HCT116 (cell line): ENCODE results near the gene SPIN2A. TPM values are rescaled to one million over a fixed set of nuclear protein-coding genes. Genes with fewer than 3 reads are reported as not detected.

Experiments
- ATAC-seq: fragments of 200-7000 bp; cut with Tn5 transposase; 2 replicates; pipeline ENCODE4 v1.9.1; 2020; ENCODE audit warnings: mild to moderate bottlenecking, moderate library complexity
- BruUV-seq: library from RNA; stranded (reverse); fragments of 400-500 nt; replicated peaks from 2 replicates; lab custom pipeline; 2021; lab: Mats Ljungman, UMichigan
- CTCF ChIA-PET: fragments of 300-600 bp; sonication (Branson Sonifier 250); formaldehyde crosslinking; loops from one replicate; lab custom pipeline; 2021; ENCODE audit warnings: antibody characterized with exemption; lab: Charles Lee
- POLR2A ChIA-PET: fragments of 300-600, 350-600 bp; sonication (Branson Sonifier 250); formaldehyde crosslinking; loops from one replicate; lab custom pipeline; 2021; ENCODE audit warnings: antibody characterized with exemption; lab: Charles Lee
- RAD21 ChIA-PET, 2 experiments: fragments of 300-600 bp; sonication (Branson Sonifier 250); formaldehyde crosslinking; loops; one replicate each; lab custom pipeline; 2023; ENCODE audit warnings: low total read pairs in 2 of 2; ENCODE audit not compliant: uncharacterized antibody in 2 of 2, unreplicated experiment in 2 of 2, low non-redundant PET in 1 of 2; lab: Charles Lee
- DNase-seq: peaks from one replicate; pipeline ENCODE4 v3.0.0-alpha.2; 2010; ENCODE audit warnings: low read depth, low spot score
- H2AFZ ChIP-seq: fragments of 200-600 bp; shearing (Covaris generic), sonication (generic); 2 replicates; pipeline ENCODE4 v1.6.1; 2017; ENCODE audit warnings: low read depth, mixed run types, mixed read lengths, antibody characterized with exemption, low read length; ENCODE audit not compliant: poor library complexity, severe bottlenecking
- H3K27ac ChIP-seq: 2 replicates; pipeline ENCODE4 v1.5.1; 2012; ENCODE audit warnings: low read depth, low read length
- H3K27me3 ChIP-seq: fragments of 200-600 bp; sonication (generic); 2 replicates; pipeline ENCODE4 v1.6.1; 2016; ENCODE audit warnings: mixed run types, low read length, mixed read lengths; ENCODE audit not compliant: insufficient read depth
- H3K36me3 ChIP-seq, 2 experiments: fragments of 200-500 bp in 1 of 2; fragments of 200-600 bp in 1 of 2; sonication (Bioruptor generic) in 1 of 2; sonication (generic) in 1 of 2; 2 replicates each; pipeline versions ENCODE4 v1.5.1 to v1.6.1; 2014 to 2016; ENCODE audit warnings: low read length in 2 of 2, inconsistent platforms in 1 of 2, mixed read lengths in 1 of 2, mixed run types in 1 of 2; ENCODE audit not compliant: insufficient read depth in 2 of 2, control insufficient read depth in 1 of 2
- H3K4me1 ChIP-seq, 2 experiments: fragments of 200-600 bp in 1 of 2; sonication (generic) in 1 of 2; 2 replicates each; pipeline versions ENCODE4 v1.5.1 to v1.6.1; 2012 to 2017; ENCODE audit warnings: low read length in 2 of 2, inconsistent platforms in 1 of 2, mild to moderate bottlenecking in 1 of 2, mixed read lengths in 1 of 2, mixed run types in 1 of 2, moderate library complexity in 1 of 2; ENCODE audit not compliant: insufficient read depth in 2 of 2, control insufficient read depth in 1 of 2
- H3K4me2 ChIP-seq: fragments of 200-600 bp; sonication (generic); 2 replicates; pipeline ENCODE4 v1.6.1; 2017; ENCODE audit warnings: mixed run types, low read length, mixed read lengths
- H3K4me3 ChIP-seq, 2 experiments: fragments of 200-600 bp in 1 of 2; sonication (generic) in 1 of 2; replicated peaks in 1 of 2; 2 replicates each; pipeline ENCODE4 v1.5.1; 2011 to 2016; ENCODE audit warnings: low read length in 2 of 2, control low read depth in 1 of 2, low read depth in 1 of 2, mild to moderate bottlenecking in 1 of 2, mixed read lengths in 1 of 2, mixed run types in 1 of 2
- H3K79me2 ChIP-seq: fragments of 200-600 bp; sonication (generic); 2 replicates; pipeline ENCODE4 v1.6.1; 2017; ENCODE audit warnings: mild to moderate bottlenecking, mixed run types, low read length, moderate library complexity, mixed read lengths; ENCODE audit not compliant: insufficient read depth
- H3K9ac ChIP-seq: fragments of 200-600 bp; sonication (generic); 2 replicates; pipeline ENCODE4 v1.6.1; 2016; ENCODE audit warnings: low read length, mixed read lengths
- H3K9me2 ChIP-seq: fragments of 200-600 bp; sonication (generic), shearing (Covaris generic); 2 replicates; pipeline ENCODE4 v1.6.1; 2017; ENCODE audit warnings: mixed run types, mild to moderate bottlenecking, moderate library complexity; ENCODE audit not compliant: insufficient read depth
- H3K9me3 ChIP-seq, 2 experiments: fragments of 200-500 bp in 1 of 2; fragments of 200-600 bp in 1 of 2; sonication (Bioruptor generic) in 1 of 2; sonication (generic) in 1 of 2; 2 replicates each; pipeline ENCODE4 v1.6.1; 2014 to 2017; ENCODE audit warnings: low read length in 2 of 2, mixed read lengths in 2 of 2, inconsistent platforms in 1 of 2, low read depth in 1 of 2, mild to moderate bottlenecking in 1 of 2, mixed run types in 1 of 2, moderate library complexity in 1 of 2; ENCODE audit not compliant: control insufficient read depth in 1 of 2, insufficient read depth in 1 of 2
- H4K20me1 ChIP-seq: fragments of 200-600 bp; sonication (generic), shearing (Covaris generic); 2 replicates; pipeline ENCODE4 v1.6.1; 2017; ENCODE audit warnings: mixed run types, mild to moderate bottlenecking, moderate library complexity; ENCODE audit not compliant: insufficient read depth
- CEBPB ChIP-seq: IDR thresholded peaks from 2 replicates; pipeline ENCODE4 v1.6.1; 2012; ENCODE audit warnings: low read depth
- CTCF ChIP-seq, 3 experiments: fragments of 200-600 bp in 1 of 3; sonication (generic) in 1 of 3; IDR thresholded peaks in 2 of 3; conservative IDR thresholded peaks in 1 of 3; 2 replicates each; pipeline ENCODE4 v1.5.1; 2012 to 2017; ENCODE audit warnings: low read depth in 2 of 3, low read length in 2 of 3, antibody characterized with exemption in 1 of 3, borderline replicate concordance in 1 of 3, control low read depth in 1 of 3, mild to moderate bottlenecking in 1 of 3, mixed read lengths in 1 of 3, mixed run types in 1 of 3, moderate library complexity in 1 of 3; ENCODE audit not compliant: insufficient read depth in 1 of 3
- ELF1 ChIP-seq: IDR thresholded peaks from 2 replicates; pipeline ENCODE4 v1.6.1; 2012; ENCODE audit warnings: low read depth, borderline replicate concordance
- EZH2phosphoT487 ChIP-seq: fragments of 200-600 bp; IDR thresholded peaks from 2 replicates; pipeline ENCODE4 v1.6.1; 2018; ENCODE audit warnings: antibody characterized with exemption, borderline replicate concordance
- JUND ChIP-seq: IDR thresholded peaks from 2 replicates; pipeline ENCODE4 v1.6.1; 2012
- POLR2A ChIP-seq: IDR thresholded peaks from 2 replicates; pipeline ENCODE4 v1.7.0; 2011; ENCODE audit warnings: borderline replicate concordance; ENCODE audit not compliant: insufficient read depth, insufficient read length; ENCODE audit errors: extremely low read depth
- REST ChIP-seq: IDR thresholded peaks from 2 replicates; pipeline ENCODE4 v1.6.1; 2012; ENCODE audit warnings: low read depth
- SIN3A ChIP-seq: IDR thresholded peaks from 2 replicates; pipeline ENCODE4 v1.6.1; 2012; ENCODE audit warnings: low read depth
- TCF7L2 ChIP-seq: IDR thresholded peaks from 2 replicates; pipeline ENCODE4 v1.7.0; 2011; ENCODE audit warnings: borderline replicate concordance, inconsistent platforms; ENCODE audit not compliant: insufficient read depth, insufficient read length; ENCODE audit errors: extremely low read depth
- ZNF274 ChIP-seq: fragments of 200-500 bp; sonication (Bioruptor generic); IDR thresholded peaks from 2 replicates; pipeline ENCODE4 v1.6.1; 2014; ENCODE audit warnings: mild to moderate bottlenecking, low read depth, low read length, inconsistent platforms
- intact Hi-C: fragments of 100-400 bp; cut with micrococcal nuclease; formaldehyde crosslinking; loops from 2 replicates; pipeline ENCODE4 v1.10.0; 2022
- total RNA-seq: library from RNA; stranded (reverse); gene quantifications from one replicate; pipeline ENCODE4 v1.2.1, GENCODE V29; 2021; ENCODE audit not compliant: unreplicated experiment

Gene SPIN2A
- total RNA-seq, 1 experiment from 2014 or later: 0.54 TPM

- TF ChIP-seq ELF1 (no peak), POLR2A (no peak), CEBPB (no peak), JUND (no peak), REST (no peak), EZH2phosphoT487 (no peak), ZNF274 (no peak), CTCF (IDR thresholded peaks at IDR 0.05 in 2 of 3, conservative IDR thresholded peaks at IDR 0.05 in 1 of 3; ENCODE audit: borderline replicate concordance in 1 of 3, insufficient read depth in 1 of 3, low read depth in 2 of 3, low read length in 2 of 3) (no peak), SIN3A (no peak), TCF7L2 (no peak)
- Histone ChIP-seq H3K36me3 (no peaks in the 10 kb centered on the region), H3K79me2 (no peaks in the 10 kb centered on the region), H2AFZ (no peak overlapping the region), H3K9ac (no peak overlapping the region), H3K4me1 (no peaks in the 10 kb centered on the region), H4K20me1 (no peaks in the 10 kb centered on the region), H3K9me2 (no peaks in the 10 kb centered on the region), H3K9me3 (no peaks in the 10 kb centered on the region), H3K4me2 (no peak overlapping the region), H3K4me3 (no peak overlapping the region), H3K27ac (no peak overlapping the region), H3K27me3 (no peaks in the 10 kb centered on the region)
- ChIA-PET POLR2A (no interaction called here), RAD21 (no interaction called here), CTCF (no interaction called here)
- intact Hi-C loops: no loop called here
- no peak for DNase-seq
- no TSS peak for BruUV-seq
- ATAC-seq: no peak
Observed at GRCh38 chrX:57134702-57135101, 2.5 kb downstream of the SPIN2A start.
